Measurements from ENCODE around the gene PLIN1. TPM values are rescaled to one million over a fixed set of nuclear protein-coding genes. Genes with fewer than 3 reads are reported as not detected.

The PLIN1 gene
- total RNA-seq, 4 donors from 2014 or later, result 144 to 392 (median 300) TPM

DNA sequence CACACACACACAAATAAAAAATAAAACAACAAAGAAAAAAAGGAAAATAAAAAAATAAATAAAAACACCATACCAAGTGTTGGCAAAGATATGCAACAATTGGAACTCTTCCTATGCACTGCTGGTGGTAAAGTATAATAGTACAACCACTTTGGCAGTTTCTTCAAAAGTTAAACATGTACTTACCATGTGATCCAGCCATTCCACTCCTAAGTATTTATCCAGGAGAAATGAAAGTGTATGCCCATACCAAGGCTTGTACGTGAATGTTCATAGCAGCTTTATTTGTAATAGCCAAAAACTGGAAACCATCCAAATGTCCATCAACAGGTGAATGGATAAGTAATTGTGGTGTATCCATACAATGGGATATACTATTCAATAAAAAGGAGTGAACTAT, 28.4 kb upstream of the PLIN1 start:
- WGBS, 2 donors, result 77 to 79% methylated on average over 1 of the region's 1 CpG
- no peaks in the 10 kb centered on the region for H3K9me3 ChIP-seq

GRCh38 chr15:89704411-89704810, 25.2 kb upstream of the PLIN1 start:
- Histone ChIP-seq H3K4me3 (no peak overlapping the region), H3K27me3 (no peaks in the 10 kb centered on the region), H3K9me3 (no peaks in the 10 kb centered on the region), H3K4me1 (no peaks in the 10 kb centered on the region), H3K36me3 (no peaks in the 10 kb centered on the region), H3K27ac (no peak overlapping the region)
- no peak for TF ChIP-seq EP300 (IDR thresholded peaks at IDR 0.05)
- no peak for TF ChIP-seq POLR2A (IDR thresholded peaks at IDR 0.05)
- no peak for TF ChIP-seq CTCF (IDR thresholded peaks at IDR 0.05)
- DNase-seq (ENCODE audit: low spot score in 2 of 2), result no peak

More for the DNA sequence above, 28.4 kb upstream of the PLIN1 start:
- Histone ChIP-seq H3K27me3 (no peaks in the 10 kb centered on the region), H3K4me3 (no peak overlapping the region), H3K36me3 (no peaks in the 10 kb centered on the region), H3K27ac (no peak overlapping the region), H3K4me1 (no peaks in the 10 kb centered on the region)
- DNase-seq (ENCODE audit: low spot score in 2 of 2), result no peak
- TF ChIP-seq CTCF (IDR thresholded peaks at IDR 0.05) (no peak), EP300 (IDR thresholded peaks at IDR 0.05) (no peak), POLR2A (IDR thresholded peaks at IDR 0.05) (no peak)

GRCh38 chr15:89695198-89695597, 16.0 kb upstream of the PLIN1 start:
- H3K36me3 ChIP-seq, result no peaks in the 10 kb centered on the region
- peaks cover 0 to 7% (median 0%) of the 10 kb centered on the region in 4 donors for H3K4me1 ChIP-seq
- TF ChIP-seq CTCF (IDR thresholded peaks at IDR 0.05) (no peak), POLR2A (IDR thresholded peaks at IDR 0.05) (no peak), EP300 (IDR thresholded peaks at IDR 0.05) (no peak)
- DNase-seq (ENCODE audit: low spot score in 2 of 2), result no peak
- no peak overlapping the region for H3K4me3 ChIP-seq
- 91 to 97% methylated on average over 1 of the region's 1 CpG for WGBS, 2 donors
- no peaks in the 10 kb centered on the region for H3K9me3 ChIP-seq
- H3K27me3 ChIP-seq, result no peaks in the 10 kb centered on the region
- no peak overlapping the region for H3K27ac ChIP-seq

DNA sequence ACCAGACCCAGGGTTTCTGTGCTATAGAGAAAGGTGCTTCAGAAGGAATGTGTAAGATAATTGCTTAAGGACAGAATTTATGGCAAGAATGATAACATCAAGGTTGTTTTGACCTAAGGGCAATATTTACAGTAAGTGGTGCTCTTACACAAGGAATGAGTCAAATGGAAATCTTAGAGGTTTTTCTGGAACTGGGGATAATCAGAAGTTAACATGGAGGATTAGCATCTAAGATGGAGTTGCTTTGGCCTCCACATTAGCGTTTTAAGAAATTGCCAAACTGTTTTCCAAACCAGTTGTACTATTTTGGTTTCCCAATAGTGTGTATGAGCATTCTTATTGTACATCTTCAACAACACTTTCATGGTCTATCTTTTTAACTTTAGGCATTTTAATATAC, 14.5 kb upstream of the PLIN1 start:
- no peaks in the 10 kb centered on the region for H3K9me3 ChIP-seq
- 88 to 90% methylated on average over 1 of the region's 1 CpG for WGBS, 2 donors

DNA sequence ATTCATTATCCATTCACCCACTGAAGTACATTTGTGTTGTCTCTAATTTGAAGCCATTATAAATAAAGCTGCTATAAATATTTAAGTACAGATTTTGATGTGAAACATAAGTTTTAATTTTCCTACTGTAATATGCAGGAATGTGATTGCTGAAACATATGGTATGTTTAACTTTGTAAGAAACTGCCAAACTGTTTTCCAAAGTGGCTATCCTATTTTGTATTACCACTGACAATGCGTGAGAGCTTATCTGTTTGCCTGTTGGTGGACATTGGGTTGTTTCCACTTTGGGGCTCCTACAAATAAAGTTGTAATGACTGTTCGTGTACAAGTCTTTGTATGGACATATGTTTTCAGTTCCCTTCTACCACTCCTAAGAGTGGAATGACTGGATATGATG, 13.9 kb upstream of the PLIN1 start:
- WGBS, 2 donors, result 32 to 45% methylated on average over 2 of the region's 2 CpGs
- Histone ChIP-seq H3K9me3 (no peaks in the 10 kb centered on the region), H3K4me3 (no peak overlapping the region), H3K27me3 (no peaks in the 10 kb centered on the region), H3K36me3 (no peaks in the 10 kb centered on the region), H3K4me1 (peaks cover 0 to 18% (median 2%) of the 10 kb centered on the region in 4 donors), H3K27ac (no peak overlapping the region)
- DNase-seq (ENCODE audit: low spot score in 2 of 2), result no peak
- TF ChIP-seq CTCF (IDR thresholded peaks at IDR 0.05), result no peak
- no peak for TF ChIP-seq POLR2A (IDR thresholded peaks at IDR 0.05)
- TF ChIP-seq EP300 (IDR thresholded peaks at IDR 0.05), result no peak

More for the DNA sequence above, 14.5 kb upstream of the PLIN1 start:
- H3K36me3 ChIP-seq, result no peaks in the 10 kb centered on the region
- no peak overlapping the region for H3K27ac ChIP-seq
- H3K4me1 ChIP-seq, result peaks cover 0 to 18% (median 2%) of the 10 kb centered on the region in 4 donors
- H3K4me3 ChIP-seq, result no peak overlapping the region
- no peak for DNase-seq (ENCODE audit: low spot score in 2 of 2)
- no peak for TF ChIP-seq CTCF (IDR thresholded peaks at IDR 0.05)
- no peak for TF ChIP-seq EP300 (IDR thresholded peaks at IDR 0.05)
- no peak for TF ChIP-seq POLR2A (IDR thresholded peaks at IDR 0.05)
- H3K27me3 ChIP-seq, result no peaks in the 10 kb centered on the region

All from tibial nerve (tissue), 4 donors.